Germinal center (tissue), 1 donor: ENCODE measurements around the gene PBX3.

Experiments used
- DNase-seq: peaks from one replicate; pipeline ENCODE4 v3.0.0; 2012; ENCODE audit warnings: mixed read lengths, low spot score

PBX3 gene

DNA sequence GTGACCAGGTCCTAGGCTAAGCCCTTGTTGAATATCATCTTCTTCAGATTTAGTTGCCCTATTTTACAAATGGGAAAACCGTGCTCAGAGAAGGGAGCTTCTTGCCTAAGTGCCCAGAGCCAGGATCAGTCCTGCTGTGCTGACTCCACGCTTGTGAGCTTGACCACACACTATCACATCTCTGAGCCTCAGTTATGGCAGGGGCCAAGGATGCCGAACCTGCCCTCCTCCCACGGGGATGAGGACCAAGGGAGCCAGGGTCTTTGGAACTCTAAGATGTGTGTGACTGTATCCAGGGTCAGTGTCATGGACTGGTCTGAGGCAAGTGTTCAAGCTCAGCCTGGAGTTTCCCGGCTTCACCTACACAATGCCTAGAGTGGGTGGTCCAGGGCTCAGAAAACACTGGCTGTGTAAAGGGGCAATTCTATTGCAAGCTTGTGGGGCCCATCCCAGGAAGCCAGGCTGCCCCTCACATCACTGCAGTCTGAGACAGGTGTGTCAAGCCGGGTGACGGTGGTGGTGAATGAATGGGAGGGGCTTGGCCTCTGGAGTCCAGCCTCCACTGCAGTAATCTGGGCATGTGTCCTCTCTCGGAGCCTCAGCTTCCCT is 235.7 kb downstream of the PBX3 start:
- DNase-seq = no peak

DNA sequence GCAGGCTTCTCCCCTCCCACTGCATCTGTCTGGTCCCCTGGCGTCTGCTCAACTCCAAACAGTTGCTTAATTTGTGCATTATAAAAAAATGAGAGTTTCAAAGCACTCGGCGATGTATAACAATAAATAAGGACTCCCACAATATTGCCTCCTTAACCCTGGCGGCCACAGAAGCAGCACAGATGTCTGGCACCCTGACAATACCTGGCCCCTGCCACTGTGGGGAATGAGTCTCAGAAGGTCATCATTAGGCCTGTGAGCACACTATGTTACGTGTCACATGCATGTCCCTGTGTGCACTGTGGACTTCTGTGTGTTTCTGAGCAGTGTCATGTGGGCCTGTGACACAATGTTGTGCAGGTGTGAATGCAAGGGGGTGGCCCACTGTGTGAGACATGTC is 236.5 kb downstream of the PBX3 start:
- no peak for DNase-seq

DNA sequence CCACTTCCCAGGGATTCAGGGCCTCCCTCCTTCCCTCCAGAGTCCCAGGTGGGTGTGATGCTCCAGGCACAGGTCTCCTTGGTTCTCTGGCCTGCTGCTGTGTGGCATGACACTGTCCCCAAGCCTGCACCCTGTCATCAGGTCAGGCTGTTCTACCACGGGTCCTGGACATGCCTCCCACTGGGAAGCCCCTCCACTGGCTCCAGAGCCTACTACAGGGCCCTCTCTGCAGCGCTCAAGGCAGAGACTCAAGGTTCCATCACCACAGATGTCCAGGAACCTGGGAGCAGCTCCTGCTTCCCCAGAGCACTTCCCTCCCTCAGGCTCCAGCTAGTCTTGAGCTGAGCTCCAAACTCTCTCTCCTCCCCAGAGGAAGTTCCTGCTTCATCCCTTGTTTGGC is 237.3 kb downstream of the PBX3 start:
- DNase-seq = no peak

DNA sequence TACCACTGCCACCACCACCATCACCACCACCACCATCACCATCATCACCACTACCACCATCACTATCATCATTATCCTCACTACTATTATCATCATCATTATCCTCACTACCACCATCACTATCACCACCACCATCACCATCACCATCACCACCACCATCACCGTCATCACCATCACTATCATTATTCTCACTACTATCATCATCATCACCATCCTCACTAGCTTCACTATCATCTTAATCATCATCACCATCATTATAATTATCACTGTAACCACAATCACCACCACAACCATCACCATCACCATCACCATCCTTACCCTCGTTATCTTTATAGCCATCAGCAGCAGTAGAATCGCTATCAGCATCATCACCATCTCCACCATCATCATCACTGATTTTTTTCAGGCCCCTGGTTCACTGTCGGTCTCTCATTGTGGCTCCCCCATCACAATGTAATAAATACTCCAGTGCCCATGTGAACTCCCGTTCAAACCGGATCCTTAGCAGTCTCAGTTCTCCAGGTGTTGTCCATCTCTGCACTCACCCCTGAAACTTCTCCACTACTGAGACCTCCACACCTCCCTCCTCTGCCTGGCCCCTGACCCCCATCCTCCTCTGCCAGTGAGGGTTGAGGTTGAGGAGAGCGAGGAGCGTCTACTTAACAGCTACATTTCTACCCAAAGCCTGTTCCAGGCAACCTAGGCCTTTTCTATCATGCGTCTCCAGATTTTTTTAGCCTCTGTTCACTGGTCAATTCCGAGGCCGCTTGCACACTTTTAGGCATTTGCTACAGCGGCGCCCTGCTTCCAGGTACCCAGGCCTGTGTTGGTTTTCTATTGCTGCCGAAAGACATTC is 238.2 kb downstream of the PBX3 start:
- DNase-seq = no peak

DNA sequence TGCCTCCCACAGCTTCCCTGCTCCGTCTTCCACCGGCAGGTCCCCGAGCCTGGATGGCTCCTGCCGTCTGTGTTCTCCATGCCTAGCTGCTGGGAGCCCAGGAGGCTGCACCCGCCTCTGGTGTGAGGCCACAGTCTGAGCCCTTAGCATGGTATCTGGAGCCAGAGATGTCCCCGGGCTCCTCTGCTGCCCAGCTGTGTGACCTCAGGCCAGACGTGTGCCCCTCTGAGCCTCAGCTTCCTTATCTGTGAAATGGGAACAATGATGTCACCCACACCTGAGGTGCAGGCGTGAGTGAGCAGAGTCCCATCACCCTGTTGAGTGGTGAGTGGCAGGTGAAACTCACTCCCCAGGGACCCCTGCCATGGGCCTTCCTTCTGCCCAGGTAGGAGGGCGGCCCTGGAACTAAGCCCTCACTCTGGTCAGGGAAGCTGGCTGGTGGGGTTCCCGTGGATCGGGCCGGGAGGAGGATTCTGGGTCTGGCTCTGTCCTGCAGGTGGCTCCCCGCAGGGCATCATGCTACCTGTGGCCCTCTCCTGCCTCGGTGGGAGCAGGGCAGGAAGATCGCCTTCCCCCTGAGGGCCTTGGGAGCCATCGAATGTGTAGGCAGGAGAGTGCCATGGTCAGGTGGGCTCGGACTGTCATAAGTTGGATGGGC is 239.0 kb downstream of the PBX3 start:
- DNase-seq = no peak

DNA sequence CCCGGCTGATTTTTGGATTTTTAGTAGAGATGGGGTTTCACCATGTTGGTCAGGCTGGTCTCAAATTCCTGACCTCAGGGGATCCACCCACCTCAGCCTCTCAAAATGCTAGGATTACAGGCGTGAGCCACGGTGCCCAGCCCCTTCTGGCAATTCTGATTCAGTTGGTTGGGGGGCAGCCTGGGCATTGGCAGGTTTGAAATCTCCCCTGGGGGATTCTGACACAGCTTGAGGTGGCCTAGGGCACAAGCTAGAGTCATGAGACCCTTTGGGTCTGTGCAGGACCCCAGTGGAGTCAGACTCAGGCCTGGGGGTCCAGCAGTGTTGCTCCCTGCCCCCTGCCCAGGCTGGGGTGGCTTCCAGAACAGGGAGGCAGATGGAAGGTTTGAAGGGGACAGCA is 239.8 kb downstream of the PBX3 start:
- no peak for DNase-seq

DNA sequence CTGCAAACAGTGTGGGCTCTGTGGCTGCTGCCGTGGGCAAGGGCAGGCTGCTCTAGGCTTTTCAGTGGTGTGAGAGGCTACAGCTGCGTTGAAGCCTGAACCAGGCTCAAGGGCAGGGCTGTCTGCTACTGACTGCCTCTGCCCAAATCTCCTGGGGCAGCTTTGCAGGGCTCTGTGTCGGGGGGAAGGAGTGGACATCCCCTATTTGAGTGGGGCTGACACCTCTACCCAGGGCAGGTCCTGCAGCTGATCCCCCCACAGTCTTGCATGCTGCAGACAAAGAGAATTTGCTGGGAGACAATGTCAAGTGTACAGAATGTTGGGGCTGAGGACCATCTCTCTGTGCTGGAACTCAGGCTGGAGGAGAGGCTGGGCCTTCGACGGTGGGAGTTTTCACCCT is 240.2 kb downstream of the PBX3 start:
- DNase-seq = no peak

DNA sequence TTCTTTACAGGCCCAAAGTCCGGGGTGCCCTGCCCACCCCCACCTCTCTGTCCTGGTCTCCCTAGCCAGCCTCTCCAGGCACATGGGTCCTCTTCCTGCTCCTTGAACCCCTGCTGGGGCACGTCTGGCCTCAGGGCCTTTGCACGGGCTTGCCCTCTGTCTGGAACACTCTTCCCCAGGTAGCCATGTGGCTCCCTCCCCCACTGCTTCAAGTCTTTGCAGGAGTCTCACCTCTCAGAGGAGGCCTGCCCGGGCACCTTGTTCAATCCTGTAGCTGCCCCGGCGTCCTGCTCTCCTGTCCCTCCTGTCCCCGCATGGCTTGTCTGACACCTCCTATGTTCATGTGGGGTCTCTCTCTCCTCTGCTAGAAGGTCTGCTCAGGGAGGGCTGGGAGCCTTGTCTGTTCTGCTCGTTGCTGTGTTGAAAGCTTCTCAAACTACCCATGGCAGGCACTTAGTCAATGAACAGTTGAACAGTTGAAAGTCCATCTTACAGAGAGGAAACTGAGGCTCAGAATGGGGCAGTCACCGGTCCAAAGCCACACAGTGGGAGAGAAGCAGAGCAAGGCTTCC is 241.4 kb downstream of the PBX3 start:
- no peak for DNase-seq

DNA sequence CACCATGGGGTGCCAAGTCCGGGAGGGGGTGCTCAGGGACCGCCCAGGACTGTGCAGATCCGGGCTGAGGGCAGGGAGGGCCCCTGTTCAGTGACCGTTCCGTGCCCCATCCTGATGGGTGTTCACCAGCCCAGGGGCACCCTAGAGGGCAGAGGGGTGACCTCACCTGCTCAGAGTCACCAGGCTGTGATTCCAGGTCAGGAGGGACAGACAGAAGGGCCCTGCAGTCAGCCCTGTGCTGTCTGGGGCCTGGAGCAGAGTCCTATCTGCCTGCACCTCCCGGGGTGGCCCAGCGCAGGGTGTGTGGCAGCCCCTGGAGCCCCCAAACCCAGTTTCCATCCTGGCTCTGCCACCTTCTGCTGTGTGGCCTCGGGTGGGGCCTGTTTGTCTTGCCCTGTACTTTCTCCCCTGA is 241.9 kb downstream of the PBX3 start:
- no peak for DNase-seq

DNA sequence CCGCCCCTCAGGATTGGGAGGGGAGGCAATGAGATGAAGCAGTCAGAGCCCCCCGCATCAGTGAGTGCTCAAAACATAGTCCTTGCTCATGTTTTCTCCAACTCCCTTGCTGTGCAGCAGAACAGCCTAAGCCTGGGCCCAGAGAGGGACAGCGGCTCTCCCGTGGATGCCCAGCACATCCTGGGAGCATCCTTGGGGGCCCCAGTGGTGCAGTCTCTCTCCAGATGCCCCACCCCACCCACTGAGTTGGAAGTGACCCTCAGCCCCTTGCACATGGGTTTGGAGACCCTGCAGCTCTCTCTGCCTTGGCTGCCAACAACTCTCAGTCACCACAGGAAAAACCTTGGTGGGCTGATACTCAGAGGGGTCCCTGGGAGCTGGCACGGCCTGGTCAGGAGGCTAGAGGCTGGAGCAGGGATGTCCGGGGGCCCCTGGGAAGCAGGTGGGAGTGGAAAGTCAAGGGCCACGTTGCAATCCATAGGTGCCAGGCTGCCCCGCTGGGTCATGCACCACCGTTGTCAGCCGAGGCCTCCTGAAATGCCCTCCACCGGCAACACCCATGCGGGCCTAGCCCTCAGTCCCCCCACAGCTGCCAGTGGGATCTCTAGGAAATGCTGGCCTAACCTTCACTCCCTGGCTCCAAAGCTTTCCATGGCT is 242.5 kb downstream of the PBX3 start:
- DNase-seq = no peak

DNA sequence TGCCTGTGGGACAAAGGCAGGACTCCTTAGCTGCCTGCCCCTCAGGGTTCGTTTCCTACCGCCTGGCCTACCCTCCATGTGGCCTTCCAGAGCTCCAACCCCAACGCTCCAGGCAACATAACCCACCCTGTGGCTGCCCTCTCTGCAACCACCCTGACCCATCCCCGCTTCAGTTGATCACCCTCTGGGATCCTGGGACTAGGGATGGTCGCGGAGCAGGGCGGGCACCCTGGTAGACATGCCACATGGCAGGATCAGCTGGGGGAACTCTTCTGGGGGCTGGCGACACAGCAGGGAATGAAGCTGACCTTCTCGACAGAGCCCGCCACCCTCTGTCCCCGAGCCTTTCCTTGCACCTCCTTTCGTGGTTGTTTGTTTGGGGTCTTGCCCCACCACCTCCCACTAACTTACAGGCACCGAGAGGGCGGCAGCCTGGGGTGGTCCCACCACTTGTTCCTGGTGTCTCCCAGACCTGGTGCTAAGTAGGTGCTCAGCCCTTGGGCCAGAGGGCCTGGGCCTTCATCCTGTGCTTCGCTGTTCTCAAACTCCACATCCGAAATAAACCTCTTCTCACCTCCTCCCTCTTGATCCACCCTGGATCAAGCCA is 243.1 kb downstream of the PBX3 start:
- DNase-seq = no peak

DNA sequence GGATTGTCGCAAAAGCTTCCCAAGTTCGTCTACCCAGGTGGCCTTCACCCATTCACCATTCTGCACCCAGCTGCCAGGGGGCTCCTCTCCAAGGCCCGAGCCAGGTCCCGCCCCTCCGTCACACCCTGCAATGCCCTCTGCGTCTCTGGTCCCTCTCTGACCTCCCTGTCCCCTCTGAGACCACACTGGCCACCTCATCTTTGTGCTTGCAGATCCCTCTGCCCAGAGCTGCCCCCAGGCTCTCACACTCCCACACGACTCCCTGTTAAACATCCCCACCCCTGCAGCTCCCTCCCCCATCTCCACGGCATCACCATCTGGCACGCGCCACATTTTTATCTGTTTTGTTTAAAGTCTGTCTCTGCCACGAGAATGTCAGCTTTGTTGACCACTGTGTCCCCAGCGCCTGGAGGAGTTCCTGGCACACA is 243.6 kb downstream of the PBX3 start:
- no peak for DNase-seq

DNA sequence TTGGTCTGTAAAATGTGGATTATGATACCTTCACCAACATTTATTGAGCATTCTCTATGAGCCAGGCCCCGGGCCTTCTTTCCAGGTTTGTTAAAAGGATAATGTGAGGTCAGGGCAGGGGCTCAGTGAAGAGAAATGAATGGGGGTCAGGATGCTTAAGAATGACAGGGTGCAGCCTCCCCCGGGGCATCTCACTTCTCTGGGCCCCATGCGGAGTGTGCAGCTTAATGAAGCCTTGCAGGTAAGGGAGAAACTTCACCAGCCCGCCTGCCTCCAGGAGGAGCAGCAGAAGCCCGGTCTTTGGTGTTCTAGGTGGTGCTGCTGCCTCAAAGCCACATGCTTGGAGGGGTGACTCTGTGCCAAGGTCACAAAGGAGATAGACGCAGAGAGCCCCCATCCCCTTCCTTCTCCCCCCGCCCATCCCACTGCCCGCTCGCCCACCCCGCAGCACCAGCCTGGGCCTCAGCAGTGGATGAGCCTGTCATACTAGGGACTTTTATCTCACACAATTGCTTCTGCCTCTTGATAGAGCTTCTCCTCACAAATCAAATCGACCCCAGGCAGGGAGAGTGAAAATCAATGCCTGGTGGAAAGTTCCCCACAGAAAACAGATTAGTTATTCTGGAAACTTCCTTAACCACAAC is 244.8 kb downstream of the PBX3 start:
- no peak for DNase-seq

DNA sequence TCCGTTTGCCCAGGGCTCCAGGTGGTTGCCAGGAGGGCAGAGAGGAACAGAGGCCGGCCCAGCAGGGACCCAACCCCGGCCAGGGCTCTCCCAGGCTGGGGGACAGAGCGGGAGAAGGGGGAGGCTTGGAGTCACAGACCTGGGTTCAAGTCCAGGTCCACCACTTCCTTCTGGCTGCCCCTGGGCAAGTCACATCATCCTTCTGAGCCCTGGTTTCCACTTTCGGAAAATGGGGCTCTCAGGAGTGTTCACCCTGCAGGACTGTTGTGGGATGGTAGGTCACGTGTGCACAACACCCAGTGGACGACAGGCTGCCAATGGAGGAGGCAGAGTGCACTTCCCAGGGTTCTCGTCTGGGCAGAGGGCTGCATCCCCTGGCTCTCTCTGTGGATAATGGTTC is 245.4 kb downstream of the PBX3 start:
- no peak for DNase-seq

DNA sequence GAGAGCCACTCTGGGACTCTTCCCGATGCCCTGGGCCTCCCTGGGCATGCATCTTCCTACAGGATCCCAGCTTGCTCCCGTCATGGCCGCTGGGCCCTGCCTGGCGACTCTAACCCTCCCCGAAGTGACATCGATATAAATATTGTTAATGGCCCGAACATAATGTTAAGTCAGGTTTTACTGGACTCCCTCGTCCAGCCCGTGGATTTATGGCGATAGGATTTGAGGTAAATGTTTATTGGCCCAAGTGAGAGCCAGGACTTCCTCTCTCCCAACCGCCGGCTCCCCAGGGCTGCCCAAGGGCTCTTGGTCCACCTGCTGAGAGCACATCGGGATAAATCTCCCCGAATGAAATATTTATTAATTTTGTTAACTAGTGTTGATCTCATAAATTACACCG is 246.3 kb downstream of the PBX3 start:
- DNase-seq = no peak

DNA sequence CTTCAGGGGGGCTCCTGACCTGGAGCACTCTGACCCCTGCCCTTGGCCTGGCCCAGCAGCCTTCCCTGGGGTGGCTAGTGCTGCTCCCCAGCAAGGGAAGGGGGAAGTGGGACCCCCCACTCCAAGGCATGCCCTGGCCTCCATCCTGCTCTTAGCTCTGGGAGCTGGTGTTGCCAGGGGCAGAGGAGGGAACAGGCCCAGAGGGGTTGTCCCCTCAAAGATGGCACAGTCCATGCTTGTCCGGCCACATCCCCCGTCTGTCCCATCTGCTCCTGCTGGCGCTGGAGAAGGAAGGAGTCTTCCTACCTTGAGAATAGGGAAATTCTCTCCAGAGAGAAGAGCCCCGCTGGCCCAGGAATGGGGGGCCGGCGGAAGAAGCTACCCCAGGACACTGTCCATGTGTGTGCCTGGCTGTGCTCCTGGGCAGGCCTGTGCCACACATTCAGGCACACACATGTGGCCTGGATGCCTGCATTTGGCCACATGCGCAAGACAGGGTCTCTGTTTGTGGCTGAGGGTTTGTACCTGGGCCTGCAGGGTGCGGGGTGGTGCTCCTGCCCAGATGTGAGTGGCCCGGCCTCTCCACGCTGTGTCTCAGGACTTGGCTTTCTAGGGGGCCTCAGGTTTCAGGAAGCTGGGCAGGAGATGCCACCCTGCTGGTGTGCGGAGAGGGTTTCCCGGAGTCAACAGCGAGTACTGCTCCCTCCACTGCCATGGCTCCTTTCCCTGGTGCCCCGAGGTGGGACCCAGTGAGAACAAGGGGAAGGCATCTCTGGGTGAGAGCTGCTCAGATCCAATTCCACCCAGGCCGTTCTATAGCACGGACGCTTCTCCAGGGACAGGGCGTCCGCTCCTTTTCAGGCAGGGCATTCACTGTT is 247.1 kb downstream of the PBX3 start:
- DNase-seq = no peak

DNA sequence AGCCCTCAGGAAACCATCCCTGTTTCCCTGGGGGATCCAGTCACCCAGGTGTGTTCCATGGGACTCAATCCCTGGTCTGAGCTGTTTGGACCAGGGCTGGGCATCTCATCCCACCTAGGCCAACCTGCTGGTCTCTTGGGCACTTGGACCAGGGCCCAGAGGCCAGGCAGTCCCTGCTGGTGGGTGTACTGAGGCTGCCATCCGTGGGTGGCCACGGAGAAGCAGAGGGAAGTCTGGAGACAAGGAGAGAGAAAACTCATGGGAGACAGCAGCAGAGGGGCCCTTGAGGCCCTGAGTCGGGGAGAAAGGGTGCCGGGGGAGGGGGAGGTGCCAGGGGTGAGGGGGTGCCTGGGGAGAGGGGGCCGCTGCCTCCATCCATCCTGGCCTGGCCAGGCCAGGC is 247.8 kb downstream of the PBX3 start:
- DNase-seq = no peak

DNA sequence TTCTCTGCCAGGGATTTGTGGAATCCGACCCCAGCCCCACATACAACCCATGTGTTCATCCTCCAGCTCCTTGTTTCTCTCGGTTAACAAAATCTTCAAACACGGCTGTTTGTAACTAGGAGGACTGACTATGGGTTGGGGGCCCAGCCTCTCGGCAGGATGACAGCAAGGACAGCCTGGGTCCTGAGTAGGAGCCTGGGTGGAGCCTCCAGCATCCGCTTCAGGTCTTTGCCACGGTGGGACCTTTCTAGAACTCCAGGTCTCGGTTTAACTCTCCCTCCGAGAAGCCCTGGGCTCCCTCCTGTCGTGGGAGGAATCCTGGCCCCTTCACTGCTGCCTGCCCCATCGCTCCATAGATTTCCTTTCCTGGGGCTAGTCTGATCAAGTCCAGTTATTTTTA is 248.5 kb downstream of the PBX3 start:
- no peak for DNase-seq

DNA sequence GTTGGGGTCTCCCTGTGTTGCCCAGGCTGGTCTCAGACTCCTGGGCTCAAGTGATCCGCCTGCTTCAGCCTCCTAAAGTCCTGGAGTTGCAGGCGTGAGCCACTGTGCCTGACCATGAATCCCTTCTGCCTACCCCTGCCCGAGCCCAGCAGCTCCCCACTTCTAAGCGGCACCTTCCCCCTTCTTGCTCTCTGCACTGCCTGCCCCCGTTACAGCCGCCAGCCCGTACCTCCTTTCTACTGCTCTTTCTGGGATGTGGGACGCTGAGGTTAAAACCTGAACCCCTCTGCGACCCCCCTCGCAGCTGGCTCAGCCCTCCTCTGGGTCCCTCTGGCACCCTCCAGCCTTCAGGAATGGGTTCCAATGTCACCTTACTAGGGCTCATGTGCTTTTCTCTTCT is 249.6 kb downstream of the PBX3 start:
- DNase-seq = no peak

DNA sequence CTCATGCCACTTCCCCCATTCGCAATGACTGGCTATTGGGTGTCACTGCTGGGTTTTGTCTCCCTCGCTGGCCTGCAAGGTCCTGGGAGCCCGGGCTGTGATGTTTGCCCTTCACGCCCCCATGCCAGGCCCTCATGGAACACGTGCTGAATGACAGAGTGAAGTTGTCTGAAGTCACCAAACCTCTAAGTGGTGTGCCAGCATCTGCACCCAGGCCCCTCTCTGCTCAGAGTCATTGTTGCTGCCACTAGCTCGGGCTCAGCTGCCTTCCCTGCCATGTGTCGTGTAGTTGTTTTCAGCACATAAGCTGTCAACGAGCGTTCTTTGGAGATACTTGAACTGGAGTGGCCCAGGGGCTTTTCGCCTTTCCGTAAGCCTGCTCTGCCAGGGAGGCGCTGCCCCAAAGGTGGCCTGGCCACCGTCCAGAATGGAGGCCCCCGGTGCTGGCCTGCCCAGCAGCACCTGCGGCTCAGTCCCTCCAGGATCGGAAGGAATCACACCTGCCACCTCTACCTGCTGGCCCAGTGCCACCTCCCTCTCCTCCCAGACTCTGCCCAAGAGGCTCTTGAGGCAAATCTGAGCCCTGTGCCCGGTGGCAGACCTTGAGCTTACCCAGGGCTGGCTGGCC is 250.1 kb downstream of the PBX3 start:
- no peak for DNase-seq
